LNCaP clone FGC (cell line): Measurements from ENCODE around the gene ISM1.

Experiments used
- DNase-seq: peaks from one replicate; pipeline ENCODE4 v3.0.0-alpha.2; 2011; ENCODE audit warnings: low read depth
- H3K4me3 ChIP-seq: 2 replicates; pipeline ENCODE4 v1.5.1; 2011; ENCODE audit warnings: mild to moderate bottlenecking, low read depth, low read length, control low read depth
- CTCF ChIP-seq: IDR thresholded peaks from 2 replicates; pipeline ENCODE4 v1.5.1; 2012; ENCODE audit warnings: mild to moderate bottlenecking; ENCODE audit not compliant: control insufficient read depth, insufficient read depth; ENCODE audit errors: extremely low read depth

The ISM1 gene

GRCh38 chr20:13292201-13292885, 71.3 kb downstream of the ISM1 start:
- TF ChIP-seq CTCF, result no peak
- DNase-seq, result no peak
- H3K4me3 ChIP-seq, result no peak overlapping the region

GRCh38 chr20:13294522-13294921, 73.4 kb downstream of the ISM1 start:
- no peak overlapping the region for H3K4me3 ChIP-seq
- no peak for TF ChIP-seq CTCF
- DNase-seq, result no peak

GRCh38 chr20:13295637-13296036, 74.6 kb downstream of the ISM1 start:
- H3K4me3 ChIP-seq, result no peak overlapping the region
- TF ChIP-seq CTCF, result no peak
- DNase-seq, result no peak

GRCh38 chr20:13296070-13296469, 75.0 kb downstream of the ISM1 start:
- TF ChIP-seq CTCF, result no peak
- no peak for DNase-seq
- no peak overlapping the region for H3K4me3 ChIP-seq

GRCh38 chr20:13297147-13297899, 76.2 kb downstream of the ISM1 start:
- H3K4me3 ChIP-seq, result no peak overlapping the region
- TF ChIP-seq CTCF, result no peak
- DNase-seq, result no peak

GRCh38 chr20:13298692-13299373, 77.8 kb downstream of the ISM1 start:
- no peak overlapping the region for H3K4me3 ChIP-seq
- TF ChIP-seq CTCF, result no peak
- DNase-seq, result no peak

GRCh38 chr20:13299401-13299800, 78.3 kb downstream of the ISM1 start:
- 0 out of 2 replicates have a peak, but pooled peaks have one; percentile 9 for TF ChIP-seq CTCF
- DNase-seq, result no peak
- H3K4me3 ChIP-seq, result no peak overlapping the region
